ENCODE measurements around the gene FOSL2. TPM values are rescaled to one million over a fixed set of nuclear protein-coding genes. Genes with fewer than 3 reads are reported as not detected.

The FOSL2 gene
- polyA plus RNA-seq, 1 donor from 2014 or later: 0.50 TPM

DNA sequence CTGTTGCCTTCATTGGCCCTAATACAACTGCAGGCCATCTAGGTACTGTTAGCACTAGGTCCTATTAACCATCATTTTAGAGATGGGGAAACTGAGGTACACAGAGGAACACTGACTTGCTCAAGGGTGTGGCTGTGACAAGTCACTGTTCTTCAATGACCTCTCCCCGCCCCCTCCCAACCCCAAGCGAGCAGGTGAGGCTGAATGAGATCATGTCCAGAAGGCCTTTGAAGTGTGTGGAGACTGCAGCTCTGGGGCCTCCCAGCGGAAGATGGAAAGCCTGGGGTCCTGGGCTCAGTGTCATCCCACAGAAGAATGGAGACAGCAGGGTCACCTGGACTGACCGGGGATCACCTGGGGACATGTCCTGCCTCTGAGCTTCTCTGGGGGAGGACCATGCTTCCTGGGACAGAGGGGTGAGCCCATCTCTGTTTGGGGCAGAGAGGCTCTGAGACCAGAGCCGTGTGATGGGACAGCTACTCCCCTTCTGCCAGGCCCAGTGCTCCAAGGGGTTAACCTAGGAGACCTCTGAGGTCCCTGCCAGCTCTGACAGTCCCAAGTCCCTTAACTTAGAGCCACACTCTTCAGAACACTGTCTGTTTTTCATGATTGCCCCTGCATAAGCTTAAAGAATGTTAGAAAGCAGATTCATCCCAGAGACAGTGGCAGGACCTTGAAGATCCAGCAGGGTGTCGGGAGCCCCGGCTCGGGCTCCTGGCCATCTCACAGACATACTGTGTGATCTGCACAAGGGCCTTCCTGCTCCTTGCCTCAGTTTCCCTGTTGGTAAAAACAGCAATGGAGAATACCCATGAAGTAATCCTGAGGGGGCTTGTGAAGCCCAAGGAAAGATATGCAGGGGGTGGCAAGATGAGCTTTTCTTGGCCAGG, 16.7 kb upstream of the FOSL2 start:
- H3K4me1 Mint-ChIP-seq: peaks cover 7 to 8% (median 8%) of the 10 kb centered on the region in 3 donors
- peak overlapping the region in 1 of 4 donors; percentile 25 for H3K4me3 Mint-ChIP-seq
- no peak overlapping the region for H3K27ac Mint-ChIP-seq
- H3K27me3 Mint-ChIP-seq: peaks cover 6% of the 10 kb centered on the region
- no peaks in the 10 kb centered on the region for H3K9me3 Mint-ChIP-seq
- H3K36me3 Mint-ChIP-seq: no peaks in the 10 kb centered on the region

DNA sequence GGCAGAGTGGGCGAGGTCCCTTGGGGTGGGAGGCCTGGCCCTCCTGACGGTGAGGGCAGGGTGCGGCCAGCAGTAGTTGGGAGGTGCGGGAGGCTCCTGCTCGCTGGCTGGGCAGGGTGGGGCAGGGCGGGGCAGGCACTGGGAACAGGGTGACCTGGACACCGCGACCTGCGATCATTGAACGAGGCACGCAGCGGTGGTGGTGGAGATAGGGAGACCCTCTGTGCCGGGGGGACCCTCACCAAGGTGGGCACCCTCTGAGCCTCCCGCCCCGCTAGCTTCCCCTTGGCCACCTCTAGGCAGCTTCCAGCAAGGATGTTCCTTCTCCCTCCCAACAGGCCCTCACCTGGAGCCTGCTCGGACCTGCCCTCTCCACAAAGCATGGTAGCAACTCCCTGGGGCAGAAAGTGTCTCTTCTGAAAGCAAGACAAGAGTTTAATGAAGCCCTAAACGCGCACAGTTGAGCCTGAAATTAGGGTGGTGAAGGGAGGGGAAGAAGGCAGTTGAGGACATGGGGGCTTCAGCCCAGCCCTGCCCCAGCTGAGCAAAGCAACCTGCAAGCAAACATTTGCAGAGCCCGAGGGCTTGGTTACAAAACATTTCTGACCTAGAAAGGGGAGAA, 15.4 kb upstream of the FOSL2 start:
- Mint-ChIP-seq H3K9me3 (no peaks in the 10 kb centered on the region), H3K27ac (no peak overlapping the region), H3K4me3 (no peak overlapping the region), H3K27me3 (peaks cover 6% of the 10 kb centered on the region), H3K4me1 (peaks cover 7 to 8% (median 8%) of the 10 kb centered on the region in 3 donors), H3K36me3 (no peaks in the 10 kb centered on the region)

DNA sequence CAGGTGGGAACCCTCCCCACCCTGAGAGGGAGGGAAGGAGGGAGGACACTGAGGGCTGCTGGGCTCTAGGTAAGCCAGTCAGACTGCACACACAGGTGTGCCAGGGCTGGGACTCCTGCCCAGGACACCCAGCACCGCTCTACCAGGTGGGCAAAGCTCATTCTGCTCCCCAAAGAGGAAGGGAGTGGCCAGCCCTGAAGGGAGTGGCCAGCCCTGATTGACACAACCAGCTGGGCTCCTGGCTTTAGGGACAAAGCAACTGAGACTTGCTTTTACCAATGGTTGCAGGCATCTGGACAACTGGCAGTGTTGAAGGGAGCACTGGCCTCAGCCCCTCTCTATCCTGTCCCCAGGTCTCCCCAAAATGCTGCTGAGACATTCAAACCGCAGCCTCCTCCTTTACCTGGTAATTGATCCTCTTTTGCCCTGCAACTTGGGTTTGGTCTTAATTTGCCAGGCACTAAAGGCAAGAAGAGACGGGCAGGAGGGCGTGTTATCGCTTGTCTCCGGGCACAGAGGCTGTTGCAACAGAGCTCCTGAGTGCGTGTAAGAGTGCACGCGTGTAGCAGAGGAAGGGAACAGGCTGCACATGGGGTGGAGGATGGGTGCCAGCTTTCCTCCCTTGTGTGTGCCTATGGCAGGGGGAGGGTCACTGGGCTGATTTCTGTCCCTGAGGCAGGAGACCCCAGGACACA, 14.5 kb upstream of the FOSL2 start:
- Mint-ChIP-seq H3K9me3 (no peaks in the 10 kb centered on the region), H3K27me3 (peaks cover 10% of the 10 kb centered on the region), H3K4me3 (no peak overlapping the region), H3K4me1 (peaks cover 7 to 8% (median 8%) of the 10 kb centered on the region in 3 donors), H3K27ac (peak overlapping the region in 1 of 3 donors; percentile 40), H3K36me3 (no peaks in the 10 kb centered on the region)

DNA sequence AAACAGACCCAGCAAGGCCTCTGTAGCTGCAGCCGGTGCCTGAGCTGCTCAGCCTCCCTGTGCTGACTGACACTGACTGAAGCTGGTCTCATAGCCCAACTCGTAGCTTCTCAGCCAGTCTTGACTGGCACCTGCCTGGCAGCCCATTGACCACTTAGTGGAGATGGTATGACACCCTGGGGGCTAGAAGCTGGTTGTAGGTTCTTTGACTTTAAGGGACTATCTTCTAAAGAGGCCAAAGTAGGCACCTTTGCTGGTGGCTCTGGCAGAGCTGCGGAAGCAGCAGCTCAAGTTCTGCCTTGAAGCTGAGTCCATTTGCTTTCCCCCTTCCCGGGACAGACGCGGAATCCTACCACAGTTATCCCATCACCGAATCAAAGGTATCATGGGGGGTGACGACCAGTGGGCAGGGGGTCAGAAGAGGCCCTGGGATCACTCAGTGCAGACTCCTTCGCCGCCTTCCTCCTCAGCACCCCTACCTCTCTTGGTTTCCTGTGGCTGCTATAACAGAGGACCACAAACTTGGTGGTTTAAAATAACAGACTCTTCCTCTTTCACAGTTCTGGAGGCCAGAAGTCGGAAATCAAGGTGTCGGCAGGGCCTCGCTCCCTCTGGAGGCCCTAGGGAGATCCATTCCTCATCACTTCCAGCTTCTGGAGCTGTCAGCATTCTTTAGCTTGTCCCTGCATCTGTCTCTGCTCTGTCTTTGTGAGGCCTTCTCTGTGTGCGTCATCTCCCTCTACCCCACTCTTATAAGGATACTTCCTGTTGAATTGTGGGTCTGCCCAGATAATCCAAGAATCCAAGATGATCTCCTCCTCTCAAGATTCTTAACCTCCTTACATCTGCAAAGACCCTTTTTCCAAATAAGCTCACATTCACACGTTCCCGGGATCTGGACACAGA, 13.7 kb upstream of the FOSL2 start:
- peaks cover 7 to 8% (median 8%) of the 10 kb centered on the region in 3 donors for H3K4me1 Mint-ChIP-seq
- no peak overlapping the region for H3K4me3 Mint-ChIP-seq
- H3K27ac Mint-ChIP-seq: peak overlapping the region in 1 of 3 donors; percentile 40

DNA sequence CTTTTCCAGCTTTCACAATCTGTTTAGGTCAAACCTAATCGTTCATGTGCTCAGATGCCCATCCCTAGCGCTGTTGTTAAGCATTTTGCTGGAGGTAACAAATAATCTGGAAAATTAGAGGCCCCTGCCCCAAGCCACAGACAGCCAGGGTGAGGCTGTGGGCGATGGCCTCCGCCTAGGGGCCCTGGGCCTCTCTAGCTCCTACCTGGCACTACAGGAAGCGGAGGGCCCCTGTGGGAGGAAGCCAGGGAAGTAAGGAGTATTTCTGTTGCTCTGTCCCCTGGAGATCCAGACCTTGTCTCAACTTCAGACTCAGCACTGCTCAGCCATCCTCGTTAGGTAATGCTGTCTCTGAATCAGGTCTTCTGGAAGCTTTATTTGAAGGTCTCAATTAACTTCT, 12.4 kb upstream of the FOSL2 start:
- H3K36me3 Mint-ChIP-seq: no peaks in the 10 kb centered on the region
- no peak overlapping the region for H3K27ac Mint-ChIP-seq
- H3K4me3 Mint-ChIP-seq: no peak overlapping the region
- peaks cover 10% of the 10 kb centered on the region for H3K27me3 Mint-ChIP-seq
- H3K9me3 Mint-ChIP-seq: no peaks in the 10 kb centered on the region
- peaks cover 7 to 8% (median 8%) of the 10 kb centered on the region in 3 donors for H3K4me1 Mint-ChIP-seq

More for the DNA sequence above, 13.7 kb upstream of the FOSL2 start:
- no peaks in the 10 kb centered on the region for H3K9me3 Mint-ChIP-seq
- H3K36me3 Mint-ChIP-seq: no peaks in the 10 kb centered on the region
- H3K27me3 Mint-ChIP-seq: peaks cover 10% of the 10 kb centered on the region

DNA sequence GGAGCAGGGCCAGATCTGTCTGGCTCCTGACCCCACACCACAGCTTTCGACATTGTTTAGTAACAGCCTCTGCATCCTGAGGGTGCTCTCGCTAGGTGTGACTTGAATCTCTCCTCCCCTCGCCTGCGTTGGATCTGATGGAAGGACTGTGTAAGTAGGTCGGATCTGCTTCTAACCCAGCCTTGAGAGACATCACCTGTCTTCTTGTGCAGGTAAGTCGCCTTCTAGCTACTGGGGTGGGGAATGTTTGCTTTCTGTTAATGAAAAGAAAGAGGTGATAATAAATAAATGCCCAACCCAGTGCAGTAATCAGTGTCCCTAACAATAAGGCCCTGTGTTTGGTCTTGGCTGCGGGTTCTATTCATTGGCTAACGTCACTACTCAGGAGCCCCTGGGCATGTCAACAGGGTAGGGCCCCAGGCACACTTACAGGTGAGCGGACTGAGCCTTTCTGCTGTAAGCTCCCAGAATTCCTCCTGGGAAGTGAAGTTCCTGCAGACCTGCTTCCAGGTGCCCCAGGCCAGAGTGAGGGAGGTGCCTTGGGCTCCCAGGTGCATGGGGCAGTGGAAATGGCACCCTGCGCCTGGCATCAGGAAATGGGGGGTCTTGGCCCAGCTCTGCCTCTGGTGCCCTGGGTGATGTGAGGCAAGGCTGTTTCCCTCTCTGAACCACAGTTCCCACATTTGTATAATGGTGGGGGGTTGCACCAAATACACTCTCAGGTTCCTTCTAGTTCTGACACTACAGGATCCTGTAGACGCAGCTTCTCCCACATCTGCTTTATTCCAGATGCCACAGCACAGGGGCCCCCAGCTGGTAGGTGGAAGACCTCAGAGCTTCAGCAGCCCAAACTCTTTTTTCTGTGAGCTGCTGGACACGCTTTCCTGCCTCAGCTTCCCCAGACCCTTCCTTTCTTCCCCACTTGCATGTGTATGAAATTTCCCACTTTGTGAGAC, 11.2 kb upstream of the FOSL2 start:
- H3K36me3 Mint-ChIP-seq: no peaks in the 10 kb centered on the region
- no peaks in the 10 kb centered on the region for H3K9me3 Mint-ChIP-seq
- H3K27ac Mint-ChIP-seq: peak overlapping the region in 1 of 3 donors; percentile 0
- no peak overlapping the region for H3K4me3 Mint-ChIP-seq
- peaks cover 7 to 8% (median 8%) of the 10 kb centered on the region in 3 donors for H3K4me1 Mint-ChIP-seq
- peaks cover 10% of the 10 kb centered on the region for H3K27me3 Mint-ChIP-seq

DNA sequence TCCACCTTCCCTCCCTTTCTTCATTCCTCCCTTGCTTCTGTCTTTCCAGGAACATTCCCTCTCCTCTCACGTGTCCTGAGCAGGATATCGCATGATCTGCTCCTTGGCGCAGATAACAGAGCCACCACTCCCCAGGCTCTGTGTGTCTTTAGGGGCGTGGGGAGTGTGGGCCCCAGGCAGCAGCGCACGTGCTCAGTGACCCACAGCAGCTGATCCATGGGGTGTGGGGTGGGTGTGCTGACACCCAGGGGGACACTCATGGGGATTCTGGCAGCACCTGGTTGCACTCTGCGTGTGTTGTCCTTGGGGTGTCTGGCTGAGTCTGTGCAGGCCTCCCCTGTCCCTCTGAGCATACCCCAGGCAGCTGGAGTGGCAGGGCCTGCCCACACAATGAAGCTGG, 9.9 kb upstream of the FOSL2 start:
- Mint-ChIP-seq H3K9me3 (no peaks in the 10 kb centered on the region), H3K4me1 (peaks cover 7 to 9% (median 8%) of the 10 kb centered on the region in 3 donors), H3K4me3 (no peak overlapping the region), H3K36me3 (no peaks in the 10 kb centered on the region), H3K27me3 (peaks cover 10% of the 10 kb centered on the region), H3K27ac (no peak overlapping the region)

DNA sequence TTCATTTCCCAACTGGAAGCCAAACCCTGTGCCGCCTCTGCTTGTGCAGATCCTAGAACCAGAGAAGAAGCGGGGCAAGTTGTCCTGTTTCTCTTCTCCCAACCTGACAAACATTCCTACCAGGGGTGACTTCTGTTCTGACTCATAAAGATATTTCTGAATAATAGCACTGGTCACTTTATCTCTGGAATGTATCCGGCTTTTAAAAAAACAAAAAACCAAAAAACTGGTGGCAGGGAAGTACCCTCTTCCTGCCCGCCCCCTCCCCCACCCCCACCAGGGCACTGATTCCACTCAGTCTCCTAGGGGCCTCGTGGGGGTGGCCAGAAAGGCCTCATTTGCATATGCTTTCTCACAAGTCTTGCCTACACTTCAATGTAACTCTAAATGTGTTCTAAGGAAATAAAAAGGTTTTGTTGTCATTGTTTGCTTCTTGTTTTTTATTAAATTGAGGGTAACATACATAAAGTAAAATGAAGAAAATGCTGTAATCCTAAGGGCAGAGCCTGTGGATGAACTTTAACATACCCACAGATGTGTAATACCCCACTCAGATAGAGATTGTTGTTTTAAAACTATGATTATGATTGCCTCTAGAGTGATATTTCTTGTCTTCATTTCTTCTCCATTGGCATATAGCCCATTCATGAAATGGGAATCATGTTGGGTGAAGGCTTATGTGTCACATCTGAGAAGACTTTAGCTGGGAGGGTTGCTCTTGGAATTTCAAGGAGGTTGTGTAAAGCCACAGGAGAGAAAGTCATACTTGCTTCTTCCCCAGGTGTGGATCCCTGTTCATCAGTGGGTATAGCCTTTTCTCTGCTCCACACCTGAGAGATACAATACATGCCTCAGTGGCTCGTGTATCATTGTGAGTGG, 5.3 kb upstream of the FOSL2 start:
- Mint-ChIP-seq H3K27me3 (peaks cover 9% of the 10 kb centered on the region), H3K9me3 (no peaks in the 10 kb centered on the region), H3K4me1 (peaks cover 5 to 8% (median 5%) of the 10 kb centered on the region in 3 donors), H3K36me3 (no peaks in the 10 kb centered on the region), H3K27ac (no peak overlapping the region), H3K4me3 (peak overlapping the region in 1 of 4 donors; percentile 34)

DNA sequence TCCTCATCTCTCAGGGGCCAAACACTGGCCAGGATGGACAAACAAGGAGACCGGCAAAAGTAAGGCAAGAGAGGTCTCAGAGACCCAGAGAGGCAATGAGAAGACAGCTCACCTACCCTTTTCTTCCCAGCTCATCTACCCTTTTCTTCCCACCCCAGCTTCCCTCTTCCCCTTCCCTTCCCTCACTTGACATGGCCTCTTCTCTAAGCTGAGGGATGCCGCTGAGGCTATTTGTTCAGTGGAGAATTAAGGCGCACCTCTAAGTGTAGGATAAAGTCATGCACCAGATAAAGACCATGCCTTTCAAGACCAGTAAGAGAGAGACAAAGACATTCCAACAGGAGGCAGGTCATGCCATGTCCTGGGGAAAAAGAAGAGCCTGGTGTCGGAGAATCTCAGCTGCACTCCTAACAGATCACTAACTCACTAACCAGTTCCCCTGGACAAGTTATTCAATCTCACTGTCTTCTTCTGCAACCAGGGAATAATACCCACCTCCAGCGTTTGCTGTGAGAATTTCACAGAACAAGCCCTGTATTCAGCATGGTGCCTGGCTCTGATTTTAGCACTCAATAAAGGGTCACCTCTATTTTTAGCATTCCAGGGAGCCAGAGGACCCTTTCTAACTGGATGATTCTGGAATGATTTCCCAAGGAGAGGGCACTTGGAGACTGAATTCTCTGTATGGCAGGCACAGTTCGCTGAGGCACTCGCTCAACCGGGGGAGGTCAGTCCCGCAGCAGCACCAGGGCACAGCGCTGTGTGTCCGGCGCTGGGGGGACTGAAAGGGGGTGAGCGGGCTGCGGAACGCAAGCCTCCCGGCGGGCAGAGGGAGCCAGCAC, 3.0 kb upstream of the FOSL2 start:
- Mint-ChIP-seq H3K4me3 (peak overlapping the region; percentile 84 to 96 (median 90)), H3K27me3 (peaks cover 7% of the 10 kb centered on the region), H3K36me3 (peaks cover 1% of the 10 kb centered on the region), H3K9me3 (peaks cover 0 to 2% (median 0%) of the 10 kb centered on the region in 3 donors), H3K4me1 (peaks cover 8 to 9% (median 9%) of the 10 kb centered on the region in 3 donors), H3K27ac (peak overlapping the region in 2 of 3 donors; percentile 33 to 73)

DNA sequence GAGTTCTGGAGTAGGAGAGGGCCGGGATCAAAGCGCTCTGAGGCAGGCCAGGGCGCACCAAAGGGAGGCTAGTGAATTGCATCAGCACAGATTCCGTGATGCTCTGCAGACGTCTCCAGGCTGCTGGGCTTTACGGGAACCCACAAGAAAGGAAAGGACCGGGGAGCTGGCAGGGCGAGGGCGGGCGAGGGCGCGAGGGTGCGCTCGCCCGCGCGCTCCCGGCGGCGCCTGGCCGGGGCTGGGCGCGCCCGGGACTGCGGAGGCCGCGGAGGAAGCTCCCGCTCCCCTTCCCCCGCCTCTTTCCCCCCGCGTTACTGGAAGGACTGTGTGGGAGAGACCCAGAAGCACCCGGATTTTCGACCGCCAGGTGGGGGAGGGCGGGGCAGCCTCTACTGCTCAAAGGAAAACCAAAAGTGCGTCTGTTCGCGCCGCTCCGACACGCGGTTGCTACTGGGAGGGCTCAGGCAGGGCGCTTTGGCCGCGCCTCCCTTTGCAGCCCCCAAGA, 2.4 kb upstream of the FOSL2 start:
- H3K27me3 Mint-ChIP-seq: peaks cover 7% of the 10 kb centered on the region
- H3K9me3 Mint-ChIP-seq: peaks cover 0 to 2% (median 0%) of the 10 kb centered on the region in 3 donors
- peak overlapping the region in 2 of 3 donors; percentile 73 to 98 for H3K27ac Mint-ChIP-seq
- peaks cover 8 to 10% (median 9%) of the 10 kb centered on the region in 3 donors for H3K4me1 Mint-ChIP-seq
- peaks cover 1% of the 10 kb centered on the region for H3K36me3 Mint-ChIP-seq
- peak overlapping the region; percentile 84 to 96 (median 95) for H3K4me3 Mint-ChIP-seq

DNA sequence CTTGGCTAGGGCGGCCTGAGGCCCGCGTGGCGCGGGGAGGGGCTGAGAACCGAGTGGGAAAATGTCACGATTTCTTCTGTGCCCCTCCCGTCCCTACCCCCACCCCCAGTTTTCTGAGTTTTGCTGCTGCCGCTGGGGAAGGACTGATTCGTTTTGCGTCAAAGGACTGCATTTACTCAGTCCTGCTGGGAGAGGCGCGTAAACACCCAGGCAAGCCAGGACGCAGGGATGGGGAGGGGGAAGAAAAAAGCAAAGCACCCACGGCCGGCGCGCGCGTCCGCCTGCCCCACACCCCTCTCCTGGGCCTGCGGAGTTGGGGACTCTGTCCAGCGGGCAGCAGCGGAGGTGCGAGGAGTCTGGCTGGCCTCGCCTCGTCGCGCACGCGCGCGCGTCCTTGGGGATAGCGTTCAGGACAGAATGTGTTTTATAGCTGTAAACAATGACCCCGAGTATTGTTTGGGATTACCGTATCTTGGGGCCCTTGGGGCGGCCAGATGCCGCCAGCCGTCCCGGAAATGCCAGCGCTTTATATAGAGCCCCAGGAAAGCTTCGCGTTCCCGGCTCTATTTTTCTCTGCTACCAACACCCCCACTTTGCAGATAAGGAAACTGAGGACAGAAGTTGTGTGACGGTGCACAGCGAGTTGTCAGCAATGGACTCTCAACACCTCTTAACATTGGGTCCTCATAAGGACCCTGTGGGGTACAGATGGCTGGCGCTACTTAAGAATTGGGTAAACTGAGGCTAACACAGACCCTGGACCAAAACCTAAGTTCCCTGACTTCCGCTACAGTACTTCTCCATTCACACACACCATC, 1.7 kb upstream of the FOSL2 start:
- Mint-ChIP-seq H3K27ac (peak overlapping the region in 2 of 3 donors; percentile 73 to 98), H3K4me3 (peak overlapping the region; percentile 84 to 96 (median 94)), H3K36me3 (peaks cover 1% of the 10 kb centered on the region), H3K9me3 (peaks cover 0 to 2% (median 0%) of the 10 kb centered on the region in 3 donors), H3K4me1 (peaks cover 8 to 10% (median 9%) of the 10 kb centered on the region in 3 donors), H3K27me3 (peaks cover 7% of the 10 kb centered on the region)
